HG03442 (cell line): ENCODE measurements around the gene CRY2.

Experiments used
- ATAC-seq: cut with Tn5 transposase; IDR thresholded peaks from one replicate; pipeline ENCODE4 v1.9.1; 2021; ENCODE audit warnings: mild to moderate bottlenecking, moderate library complexity; ENCODE audit not compliant: unreplicated experiment

Gene CRY2

DNA sequence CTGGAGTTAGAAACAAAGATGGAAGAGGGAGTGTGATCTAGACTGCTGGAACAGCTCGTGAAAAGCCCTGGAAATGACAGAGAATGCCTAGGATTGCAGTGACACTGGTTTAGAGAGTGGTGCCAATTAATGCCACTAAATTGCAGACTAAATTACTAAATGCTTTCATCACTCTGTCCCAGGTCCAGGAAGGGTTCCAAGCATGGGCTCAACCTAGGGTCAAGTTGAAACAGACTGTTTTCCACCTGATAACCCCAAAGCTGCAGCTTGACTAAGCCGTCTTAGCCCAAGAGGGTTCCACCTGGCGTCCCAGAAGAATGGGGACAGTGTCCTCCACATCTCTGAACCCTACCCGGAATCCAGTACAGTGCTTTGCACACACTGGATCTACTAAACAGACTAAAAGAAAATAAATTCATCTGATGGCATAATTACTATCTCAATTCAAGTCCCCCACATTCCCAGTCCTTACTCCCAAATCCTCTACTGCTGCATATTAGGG is 1.1 kb upstream of the CRY2 start:
- no peak for ATAC-seq

DNA sequence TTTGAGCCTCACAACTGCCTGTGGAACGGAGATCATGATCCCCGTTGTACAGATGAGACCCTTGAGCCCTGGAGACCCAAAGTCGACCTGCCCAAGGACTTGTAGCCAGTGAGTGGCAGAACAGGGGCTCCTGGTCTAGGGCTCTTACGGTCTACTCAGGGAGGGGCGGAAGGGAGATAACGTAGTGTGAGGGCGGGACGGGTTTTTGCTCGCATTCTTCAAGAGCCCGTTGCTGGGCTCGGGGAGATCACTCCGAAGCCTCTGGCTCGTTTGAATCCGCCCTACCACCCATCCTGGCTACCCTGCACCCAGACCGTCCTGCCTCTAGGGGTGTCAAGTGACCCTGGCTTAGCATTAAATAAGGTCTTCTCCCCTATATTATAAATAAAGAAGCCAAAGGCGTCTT is 639 bp downstream of the CRY2 start:
- peak; percentile 15 for ATAC-seq

DNA sequence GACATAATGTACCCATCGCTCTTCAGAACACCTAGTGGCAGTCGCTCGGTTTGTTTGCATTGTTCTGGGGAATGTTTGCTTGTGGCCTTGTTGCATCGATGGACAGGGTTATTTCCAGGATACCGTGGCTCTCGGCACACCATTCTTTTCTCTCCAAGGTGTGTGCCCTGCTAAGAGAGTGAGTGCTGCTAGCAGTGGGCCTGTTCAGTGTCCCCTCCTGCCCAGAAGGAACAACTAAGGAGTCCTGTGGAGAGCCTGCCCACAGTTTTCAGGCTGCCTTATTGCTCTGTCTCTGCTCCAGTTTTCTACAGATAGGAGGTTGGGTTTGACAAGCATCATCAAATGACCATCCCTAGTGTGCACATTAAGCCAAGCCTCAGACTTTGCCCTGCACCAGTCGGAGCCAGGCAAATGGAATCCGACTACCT is 1.4 kb downstream of the CRY2 start:
- no peak for ATAC-seq

DNA sequence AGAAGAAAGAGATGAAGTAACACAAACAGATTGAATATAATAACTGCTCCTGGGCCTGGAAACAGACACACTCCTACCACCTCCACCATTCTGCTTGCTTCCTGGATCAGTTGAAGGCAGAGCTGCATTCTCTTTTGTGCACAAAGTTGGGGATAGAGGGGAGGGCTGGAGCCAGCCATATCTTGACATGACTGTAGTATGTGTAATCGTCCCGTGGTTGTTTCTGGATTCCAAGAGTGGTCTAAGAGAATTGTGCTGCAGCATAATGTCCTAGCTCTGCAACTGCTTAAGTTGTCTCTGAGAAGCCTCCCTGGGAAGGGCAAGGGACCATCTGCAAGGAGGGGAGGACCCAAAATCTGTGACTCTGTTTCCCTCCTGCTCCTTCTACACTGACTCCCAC is 3.2 kb downstream of the CRY2 start:
- no peak for ATAC-seq

DNA sequence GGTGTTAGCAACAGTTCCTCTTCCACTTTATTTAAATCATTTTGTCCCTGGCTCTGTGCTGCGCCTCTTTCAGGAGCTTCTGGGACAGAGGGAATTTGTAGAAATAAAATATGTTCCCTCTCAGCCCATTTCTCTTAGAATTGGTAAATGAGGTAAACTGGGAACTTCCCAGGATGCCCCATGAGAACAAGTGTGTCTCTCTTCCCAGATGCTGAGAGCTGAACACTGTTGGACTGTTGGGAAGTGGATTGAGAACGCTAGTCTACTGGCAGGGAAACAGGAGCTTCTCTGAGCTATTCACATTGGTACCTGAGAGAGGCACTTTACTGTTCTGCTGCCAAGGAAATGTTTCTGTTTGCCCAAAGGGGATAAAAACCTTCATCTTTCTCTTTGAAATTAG is 4.0 kb downstream of the CRY2 start:
- ATAC-seq = no peak

DNA sequence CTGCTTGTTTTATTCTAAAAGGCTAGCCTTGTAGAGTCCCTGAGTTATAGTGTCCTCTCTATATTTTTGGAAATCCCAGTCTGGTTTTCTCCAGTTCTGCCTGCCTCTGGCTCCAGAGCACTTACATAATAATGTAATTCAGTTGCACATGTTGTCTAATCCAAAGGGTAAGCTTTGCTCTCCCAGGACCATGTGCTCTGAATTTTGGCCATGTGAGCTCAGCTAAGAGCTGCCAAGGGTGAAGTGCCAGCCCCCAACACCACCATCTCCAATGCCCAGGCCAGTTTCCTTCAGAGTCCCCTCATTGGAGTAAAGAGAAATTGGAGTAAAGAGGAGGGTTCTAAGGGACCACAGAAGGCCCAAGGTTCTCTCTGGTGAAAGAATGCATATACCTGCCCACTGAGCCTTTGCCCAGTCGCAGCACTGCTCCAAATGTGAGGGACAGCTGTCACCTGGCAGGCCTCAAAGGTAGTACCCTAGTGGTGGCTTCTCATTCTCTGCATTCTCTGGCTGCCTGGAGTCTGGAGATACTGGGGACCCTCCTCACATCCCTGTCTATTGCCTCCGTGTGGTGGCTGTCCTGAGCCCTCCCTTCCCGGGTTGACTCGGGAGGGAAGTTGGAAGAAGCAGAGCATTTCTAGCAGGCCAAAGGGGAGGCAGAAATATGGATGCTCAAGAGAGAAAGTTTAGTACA is 4.9 kb downstream of the CRY2 start:
- no peak for ATAC-seq

DNA sequence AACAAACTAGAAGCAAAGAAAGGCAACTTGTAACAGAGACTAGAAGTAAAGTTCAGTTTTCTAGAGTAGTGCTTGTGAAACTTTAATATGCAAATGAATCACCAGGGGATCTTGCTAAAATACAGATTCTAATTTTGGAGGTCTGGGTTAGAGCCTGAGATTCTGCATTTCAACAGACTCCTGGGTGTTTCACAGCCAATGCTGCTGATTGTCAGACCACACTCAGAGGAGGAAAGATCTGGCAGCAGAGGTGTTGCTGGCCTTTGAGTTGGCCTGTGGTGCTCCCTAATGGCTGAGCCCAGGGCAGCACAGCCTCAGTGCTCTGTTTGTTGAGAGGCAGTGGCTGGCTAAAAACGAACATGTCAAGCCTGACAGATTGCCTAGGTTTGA is 5.4 kb downstream of the CRY2 start:
- ATAC-seq = peak; percentile 57

DNA sequence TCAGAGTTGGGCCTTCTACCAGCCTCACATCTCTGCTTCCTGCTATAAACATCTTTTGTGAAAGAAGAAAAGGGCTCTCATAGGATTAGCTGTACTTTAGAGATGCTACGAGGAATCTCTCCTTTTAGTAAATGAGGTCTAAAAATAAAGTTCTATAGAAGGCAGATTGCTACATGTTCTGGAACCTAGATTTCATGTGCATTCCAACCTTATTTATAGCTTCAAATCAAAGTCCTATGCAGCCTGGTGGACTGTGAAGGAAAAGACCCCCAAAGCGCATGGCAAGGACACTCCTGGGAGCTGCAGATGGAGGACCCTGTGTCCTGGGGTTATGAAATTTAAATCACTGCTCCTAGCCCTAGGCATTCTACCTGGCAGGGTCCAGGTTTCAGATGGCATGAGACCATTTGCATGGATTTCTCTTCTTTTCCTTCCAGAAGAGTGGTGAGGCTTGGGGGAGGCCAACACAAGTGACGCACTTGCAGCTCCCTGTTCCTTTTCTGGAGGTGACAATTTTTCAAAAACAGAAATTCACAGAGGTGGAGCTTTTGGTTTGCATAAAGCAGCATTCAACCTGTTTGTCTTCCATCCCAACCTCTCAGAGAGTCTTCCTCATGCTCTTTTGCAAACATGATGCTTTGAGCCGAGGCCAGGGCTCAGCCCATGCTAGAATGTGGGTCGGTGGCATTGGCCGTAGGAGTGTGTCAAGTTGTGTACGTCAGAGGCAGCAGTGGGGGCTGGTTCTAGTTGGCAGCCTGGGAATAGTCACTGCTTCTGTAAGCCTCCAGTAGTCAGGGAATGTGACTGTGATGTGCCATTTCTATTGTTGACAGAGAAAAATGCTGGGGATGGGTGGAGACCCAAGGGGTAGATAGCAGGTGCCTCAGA is 6.3 kb downstream of the CRY2 start:
- ATAC-seq = no peak

DNA sequence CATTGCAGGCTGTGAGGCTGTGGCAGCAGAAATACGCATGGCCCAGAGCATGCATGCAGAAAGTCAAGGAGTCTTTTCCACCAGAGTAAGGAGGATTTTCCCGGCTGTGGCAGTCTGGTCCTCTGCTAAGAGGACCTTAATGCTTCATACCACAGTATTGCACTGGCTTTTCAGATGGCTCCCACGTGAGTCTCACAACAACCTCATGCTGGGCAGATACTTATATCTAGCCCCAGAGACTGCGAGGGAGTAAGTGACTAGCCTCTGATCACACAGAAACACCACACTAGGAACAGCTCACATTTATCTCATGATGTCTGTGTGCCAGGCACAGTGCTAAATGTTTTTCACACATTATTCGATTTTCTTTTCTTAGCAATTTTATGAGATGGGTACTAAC is 8.0 kb downstream of the CRY2 start:
- no peak for ATAC-seq

DNA sequence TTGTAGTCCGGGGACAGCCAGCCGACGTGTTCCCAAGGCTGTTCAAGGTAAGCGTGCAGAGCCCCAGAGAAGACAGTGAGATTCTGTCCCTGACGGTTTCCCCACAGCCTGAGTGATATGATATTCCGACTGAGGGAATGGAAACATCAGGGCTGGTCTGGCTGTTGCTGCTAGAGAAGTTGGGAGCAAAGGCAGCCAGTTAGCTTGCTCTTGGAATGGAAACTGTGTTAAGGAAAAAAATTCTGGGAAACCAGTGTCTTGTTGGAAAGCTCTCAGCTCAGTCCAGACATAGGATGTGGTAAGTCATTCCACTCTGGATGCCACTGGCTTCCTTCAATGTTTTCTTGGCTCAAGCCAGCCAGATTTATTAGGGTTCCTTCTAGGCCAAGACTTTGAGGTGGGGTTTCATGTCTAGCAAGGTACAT is 8.8 kb downstream of the CRY2 start:
- no peak for ATAC-seq

DNA sequence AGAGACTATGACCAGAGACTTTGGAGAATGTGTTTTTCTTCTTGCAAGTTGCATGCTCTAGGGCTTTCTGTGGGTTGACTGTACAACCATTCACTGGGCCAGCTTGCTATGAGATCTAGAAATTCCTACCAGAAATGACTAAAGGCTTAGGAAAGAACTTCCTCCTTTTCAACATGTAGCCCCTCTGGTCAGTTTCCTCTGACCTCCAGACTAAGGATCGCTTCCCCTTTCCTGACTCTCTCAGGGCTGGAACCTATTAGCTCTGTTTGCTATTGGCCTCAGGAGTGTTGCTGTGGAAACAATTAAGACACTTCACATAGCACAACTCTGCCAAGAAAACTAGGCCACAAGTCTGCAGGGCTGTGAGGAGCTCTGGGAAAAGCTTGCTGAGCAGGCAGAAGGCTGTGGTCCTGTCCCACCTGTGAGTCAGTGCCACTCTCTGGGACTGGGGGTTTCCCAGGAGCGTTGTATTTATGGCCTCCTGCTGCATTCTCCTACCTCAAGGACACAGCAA is 10.7 kb downstream of the CRY2 start:
- no peak for ATAC-seq

DNA sequence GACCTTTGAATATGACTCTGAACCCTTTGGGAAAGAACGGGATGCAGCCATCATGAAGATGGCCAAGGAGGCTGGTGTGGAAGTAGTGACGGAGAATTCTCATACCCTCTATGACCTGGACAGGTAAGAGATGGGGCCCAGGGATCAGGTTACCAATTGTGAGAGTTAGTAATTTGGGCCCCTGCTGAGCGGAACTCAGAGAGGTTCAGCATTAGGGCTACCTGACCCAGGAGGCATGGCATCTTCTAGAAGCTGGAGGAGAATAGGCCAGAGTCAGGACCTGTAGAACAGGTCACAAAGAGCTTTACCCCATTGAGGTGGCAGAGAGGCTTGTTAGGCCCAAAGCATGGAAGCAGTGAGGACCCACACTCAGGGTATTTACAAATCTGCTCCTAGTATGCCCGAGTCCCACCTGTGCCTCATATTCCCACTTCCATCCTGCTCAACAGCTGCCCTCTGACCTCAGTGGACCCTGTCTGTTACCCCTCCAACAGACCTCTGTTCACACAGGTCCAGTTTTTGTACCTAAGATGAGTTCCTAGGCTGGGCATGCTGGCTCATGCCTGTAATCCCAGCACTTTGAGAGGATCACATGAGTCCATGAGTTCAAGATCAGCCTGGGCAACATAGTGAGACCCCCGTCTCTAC is 11.6 kb downstream of the CRY2 start:
- no peak for ATAC-seq

DNA sequence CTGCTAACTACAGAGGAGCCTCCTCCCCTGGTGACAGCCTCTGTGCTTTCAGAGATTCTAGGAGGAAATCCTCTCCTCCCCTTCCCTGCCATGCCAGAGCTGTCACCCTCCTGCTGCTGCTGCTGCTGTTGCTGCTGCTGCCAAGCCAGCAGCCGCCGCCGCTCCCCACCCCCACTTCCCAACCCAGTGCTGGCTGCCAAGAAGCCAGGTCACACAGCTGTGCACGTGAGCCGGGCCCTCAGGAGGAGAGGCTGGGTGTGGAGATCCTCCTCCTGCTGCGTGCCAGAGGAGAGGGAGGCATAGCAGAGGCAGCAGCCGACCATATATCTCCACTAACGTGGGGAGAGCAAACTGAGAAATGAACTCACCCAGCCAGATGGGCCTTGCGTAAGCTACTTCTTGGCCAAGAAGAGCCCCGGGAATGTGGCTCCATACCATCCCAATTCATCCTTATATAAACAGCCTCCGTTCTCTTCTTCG is 12.4 kb downstream of the CRY2 start:
- ATAC-seq = no peak

DNA sequence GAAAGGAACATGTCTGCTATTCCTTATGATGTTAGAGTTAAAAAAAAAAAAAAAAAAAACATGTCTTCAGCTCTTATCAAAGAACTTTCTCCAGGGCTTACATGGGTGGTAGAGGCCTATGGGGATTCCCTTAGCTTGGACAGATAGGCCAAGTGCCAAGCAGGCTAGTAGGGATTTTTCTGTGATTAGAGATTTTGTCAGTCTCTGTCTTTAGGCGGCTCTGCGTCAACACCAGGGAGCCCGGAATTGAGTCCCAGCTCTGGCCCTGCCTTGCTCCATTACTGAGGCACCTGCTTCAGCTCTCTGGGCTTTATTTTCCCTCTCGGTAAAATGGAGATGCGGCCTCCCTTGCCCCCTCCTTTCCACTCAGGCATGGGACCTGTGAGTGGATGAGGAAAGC is 13.1 kb downstream of the CRY2 start:
- no peak for ATAC-seq

DNA sequence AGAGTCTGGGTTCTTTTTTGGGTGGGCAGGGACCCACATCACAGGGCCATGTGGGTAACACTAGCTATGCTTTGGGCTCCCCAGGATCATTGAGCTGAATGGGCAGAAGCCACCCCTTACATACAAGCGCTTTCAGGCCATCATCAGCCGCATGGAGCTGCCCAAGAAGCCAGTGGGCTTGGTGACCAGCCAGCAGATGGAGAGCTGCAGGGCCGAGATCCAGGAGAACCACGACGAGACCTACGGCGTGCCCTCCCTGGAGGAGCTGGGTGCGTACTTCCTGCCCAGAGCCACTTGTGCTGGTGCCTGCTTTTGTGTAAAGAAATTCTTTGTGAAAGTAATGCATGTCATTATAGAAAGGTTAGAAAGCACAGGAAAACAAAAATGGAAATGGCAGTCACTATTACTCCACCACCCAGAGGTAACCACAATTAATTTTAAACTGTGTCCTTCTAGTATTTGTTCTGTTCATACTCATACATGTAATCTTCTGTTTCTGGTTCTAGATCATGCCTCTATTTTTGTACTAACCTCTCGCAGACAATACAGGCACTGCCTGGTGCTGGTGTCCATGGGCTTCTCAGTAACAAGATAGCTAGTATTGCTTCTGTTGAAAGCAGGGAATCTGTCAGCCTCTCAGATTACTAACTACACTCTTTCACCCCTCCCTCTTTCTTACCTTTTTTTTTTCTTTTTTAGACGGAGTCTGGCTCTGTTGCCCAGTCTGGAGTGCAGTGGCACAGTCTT is 13.7 kb downstream of the CRY2 start:
- no peak for ATAC-seq

DNA sequence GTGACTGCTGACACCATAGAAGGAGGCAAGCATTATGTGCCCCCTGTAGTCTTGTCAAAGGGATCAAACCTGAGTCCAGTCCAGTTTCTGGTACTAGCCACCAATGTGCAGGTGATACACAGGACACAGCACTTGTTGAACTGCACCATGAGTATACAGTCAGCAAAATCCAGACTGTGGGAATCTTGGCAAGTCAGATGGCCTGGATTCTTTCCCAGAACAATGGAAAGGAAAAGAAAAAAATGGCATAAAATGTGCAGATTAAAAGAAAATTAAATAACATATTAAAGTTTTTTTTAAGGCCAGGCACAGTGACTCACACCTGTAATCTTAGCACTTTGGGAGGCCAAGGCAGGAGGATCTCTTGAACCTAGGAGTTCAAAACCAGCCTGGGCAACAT is 16.8 kb downstream of the CRY2 start:
- ATAC-seq = no peak

DNA sequence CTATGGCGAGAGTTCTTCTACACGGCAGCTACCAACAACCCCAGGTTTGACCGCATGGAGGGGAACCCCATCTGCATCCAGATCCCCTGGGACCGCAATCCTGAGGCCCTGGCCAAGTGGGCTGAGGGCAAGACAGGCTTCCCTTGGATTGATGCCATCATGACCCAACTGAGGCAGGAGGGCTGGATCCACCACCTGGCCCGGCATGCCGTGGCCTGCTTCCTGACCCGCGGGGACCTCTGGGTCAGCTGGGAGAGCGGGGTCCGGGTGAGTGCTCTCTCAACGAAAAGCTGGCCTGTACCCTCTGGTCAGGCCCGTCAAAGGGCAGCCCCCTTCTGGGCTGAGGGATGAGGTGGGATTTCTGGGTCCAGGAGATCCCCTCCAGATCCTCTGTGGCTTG is 22.3 kb downstream of the CRY2 start:
- no peak for ATAC-seq

DNA sequence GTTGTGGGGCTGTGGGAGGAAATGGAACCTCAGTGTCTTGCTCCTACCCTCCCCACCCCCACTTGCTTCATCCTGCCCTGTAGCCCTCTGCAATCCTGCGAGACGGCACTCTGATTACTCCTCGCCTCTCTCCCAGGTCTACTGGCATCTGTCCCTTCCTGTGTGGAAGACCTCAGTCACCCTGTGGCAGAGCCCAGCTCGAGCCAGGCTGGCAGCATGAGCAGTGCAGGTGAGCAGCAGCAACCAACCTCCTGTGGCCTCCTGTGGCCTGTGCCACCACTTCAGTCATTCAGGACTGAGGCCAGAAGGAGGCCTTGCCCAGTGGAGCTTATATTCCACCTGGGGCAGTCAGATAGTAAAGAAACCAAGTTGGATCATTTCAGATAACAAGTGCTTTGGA is 23.4 kb downstream of the CRY2 start:
- no peak for ATAC-seq

DNA sequence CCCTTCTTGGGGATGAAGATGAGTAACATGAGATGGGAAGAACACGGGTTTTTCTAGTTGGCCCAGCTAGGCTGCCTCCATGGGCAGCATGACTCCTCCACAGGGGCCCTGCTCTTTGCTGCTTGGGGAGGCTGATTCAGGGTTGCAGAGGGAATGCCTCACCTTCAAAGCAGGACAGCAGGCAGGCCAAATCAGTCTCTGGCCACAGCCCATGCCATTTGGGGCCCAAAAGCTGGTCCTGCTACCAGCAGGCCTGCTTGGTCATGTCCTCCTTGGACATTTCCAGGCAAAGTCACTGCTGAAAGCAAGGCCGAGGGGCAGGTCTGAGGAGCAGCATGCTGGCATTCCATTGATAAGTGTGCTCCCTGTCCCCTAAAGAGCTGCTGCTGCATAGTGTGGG is 24.4 kb downstream of the CRY2 start:
- ATAC-seq = no peak

DNA sequence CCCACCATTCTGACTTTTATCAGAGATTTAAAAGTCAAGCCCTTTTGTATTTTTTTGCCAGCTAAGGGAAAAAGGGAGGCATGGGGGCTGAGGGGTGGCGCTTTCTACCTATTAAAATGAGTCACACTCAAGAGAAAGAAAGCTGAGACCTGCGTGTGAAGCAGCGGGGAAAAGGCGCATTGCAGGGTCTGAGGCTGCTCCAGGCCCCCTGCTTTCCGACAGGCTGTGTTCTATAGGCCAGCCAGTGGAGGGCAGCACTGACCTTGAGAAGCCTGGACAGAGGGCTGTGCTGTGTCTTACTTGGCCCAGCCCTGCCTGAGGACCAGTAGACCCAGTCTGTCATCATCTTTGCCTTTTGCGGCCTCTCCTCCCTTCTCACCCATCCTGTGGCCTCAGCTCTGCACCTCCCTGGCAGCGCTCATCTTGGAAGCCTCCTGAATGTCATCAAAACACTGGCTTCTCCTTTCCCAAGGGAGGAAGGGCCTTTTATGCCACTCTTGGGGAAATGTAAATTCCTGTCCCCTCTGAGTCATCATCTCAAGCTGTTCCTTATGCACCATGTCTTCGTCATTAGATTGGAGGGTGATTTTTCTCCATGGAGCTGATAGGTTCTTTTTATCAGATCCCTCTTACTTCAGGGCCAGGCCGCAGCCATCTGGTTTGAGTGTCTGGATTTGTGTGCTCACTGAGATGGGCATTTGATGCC is 25.5 kb downstream of the CRY2 start:
- no peak for ATAC-seq
